ENCODE results near the gene NT5DC2.
A peak's percentile ranks its signal among the peaks of the same experiment; 100 is the strongest.

Gene NT5DC2

GRCh38 chr3:52509753-52510328, 23.8 kb downstream of the NT5DC2 start:
- no peak for DNase-seq (ENCODE audit: low read depth)

GRCh38 chr3:52507359-52507758, 26.3 kb downstream of the NT5DC2 start:
- peak; percentile 84 for DNase-seq (ENCODE audit: low read depth)

GRCh38 chr3:52506266-52506966, 27.2 kb downstream of the NT5DC2 start:
- DNase-seq (ENCODE audit: low read depth): no peak

GRCh38 chr3:52504977-52505376, 28.7 kb downstream of the NT5DC2 start:
- no peak for DNase-seq (ENCODE audit: low read depth)

GRCh38 chr3:52503788-52504424, 29.8 kb downstream of the NT5DC2 start:
- no peak for DNase-seq (ENCODE audit: low read depth)

GRCh38 chr3:52502808-52503350, 30.8 kb downstream of the NT5DC2 start:
- DNase-seq (ENCODE audit: low read depth): no peak

GRCh38 chr3:52502001-52502400, 31.7 kb downstream of the NT5DC2 start:
- DNase-seq (ENCODE audit: low read depth): no peak

GRCh38 chr3:52501046-52501445, 32.6 kb downstream of the NT5DC2 start:
- DNase-seq (ENCODE audit: low read depth): no peak

GRCh38 chr3:52498137-52499054, 35.3 kb downstream of the NT5DC2 start:
- peak; percentile 90 for DNase-seq (ENCODE audit: low read depth)

GRCh38 chr3:52495777-52496602, 37.7 kb downstream of the NT5DC2 start:
- DNase-seq (ENCODE audit: low read depth): peak; percentile 62

GRCh38 chr3:52494886-52495495, 38.7 kb downstream of the NT5DC2 start, which contains the start of gene STAB1:
Gene STAB1 (plus strand): TSS chr3:52495338. CDS start chr3:52495414, 76 bp downstream.
- peak; percentile 21 for DNase-seq (ENCODE audit: low read depth)

GRCh38 chr3:52494445-52494844, 39.2 kb downstream of the NT5DC2 start:
- DNase-seq (ENCODE audit: low read depth): no peak

- no peak for DNase-seq (ENCODE audit: low read depth)
These were observed 40.2 kb downstream of the NT5DC2 start for GRCh38 chr3:52493232-52494017.

GRCh38 chr3:52492059-52492458, 41.6 kb downstream of the NT5DC2 start:
- DNase-seq (ENCODE audit: low read depth): no peak

GRCh38 chr3:52490939-52491526, 42.6 kb downstream of the NT5DC2 start:
- DNase-seq (ENCODE audit: low read depth): peak; percentile 88

GRCh38 chr3:52490035-52490938, 43.4 kb downstream of the NT5DC2 start:
- no peak for DNase-seq (ENCODE audit: low read depth)

- no peak for DNase-seq (ENCODE audit: low read depth)
These were observed 44.2 kb downstream of the NT5DC2 start for GRCh38 chr3:52489453-52489852.

- DNase-seq (ENCODE audit: low read depth): no peak
These were observed 44.9 kb downstream of the NT5DC2 start for GRCh38 chr3:52488746-52489145.

Measured in iris pigment epithelial cell (primary cell).